Heart left ventricle (tissue), 16 donors: ENCODE measurements around the gene RND1. TPM values are rescaled to one million over a fixed set of nuclear protein-coding genes. Genes with fewer than 3 reads are reported as not detected.
A peak's percentile ranks its signal among the peaks of the same experiment; 100 is the strongest.

Experiments used
- ATAC-seq, 4 donors: fragments of 200-7000 bp; cut with Tn5 transposase; one replicate each; pipeline ENCODE4 v1.9.1; 2020 to 2022; ENCODE audit warnings: moderate library complexity in 4 of 4, mild to moderate bottlenecking in 3 of 4, moderate number of reproducible peaks in 1 of 4
- DNase-seq, 5 donors: peaks; one replicate each; pipeline ENCODE4 v3.0.0-alpha.2; 2020
- H3K27ac ChIP-seq, 12 donors: fragments of 200-600 bp; sonication (generic) in 4 of 12; one replicate each; pipeline versions ENCODE4 v1.5.0 to v1.8.0; 2016 to 2022; ENCODE audit warnings: mild to moderate bottlenecking in 2 of 12
- H3K27me3 ChIP-seq, 9 donors: fragments of 200-600 bp; sonication (generic) in 2 of 9; one replicate each; pipeline versions ENCODE4 v1.5.1 to v1.8.0; 2016 to 2022; ENCODE audit warnings: mild to moderate bottlenecking in 3 of 9
- H3K36me3 ChIP-seq, 9 donors: fragments of 200-600 bp; sonication (generic) in 2 of 9; one replicate each; pipeline versions ENCODE4 v1.5.0 to v1.8.0; 2018 to 2022; ENCODE audit warnings: mild to moderate bottlenecking in 2 of 9
- H3K4me1 ChIP-seq, 12 donors: fragments of 200-600 bp; sonication (generic) in 4 of 12; one replicate each; pipeline versions ENCODE4 v1.5.0 to v1.8.0; 2016 to 2022; ENCODE audit warnings: mild to moderate bottlenecking in 3 of 12
- H3K4me3 ChIP-seq, 12 donors: fragments of 200-600 bp; sonication (generic) in 4 of 12; one replicate each; pipeline versions ENCODE4 v1.5.0 to v1.8.0; 2017 to 2022; ENCODE audit warnings: mild to moderate bottlenecking in 9 of 12, moderate library complexity in 4 of 12
- H3K9me3 ChIP-seq, 12 donors: fragments of 200-600 bp; sonication (generic) in 4 of 12; one replicate each; pipeline versions ENCODE4 v1.5.0 to v1.8.0; 2016 to 2022; ENCODE audit warnings: mild to moderate bottlenecking in 1 of 12
- POLR2A ChIP-seq, 2 donors: fragments of 450-650 bp; IDR thresholded peaks; one replicate each; pipeline ENCODE4 v1.6.1; 2017; ENCODE audit warnings: antibody characterized with exemption in 2 of 2, mild to moderate bottlenecking in 2 of 2, moderate library complexity in 2 of 2
- WGBS, 4 donors: extraction: QIAGEN DNeasy Blood & Tissue Kit in 2 of 4; methylation state at CpG; one replicate each; pipeline versions ENCODE4 v1.1.5 to v1.1.7; 2013 to 2018; 5-methylcytosine and 5-hydroxymethylcytosine counted together
- intact Hi-C, 10 donors: fragments of 100-400 bp; cut with DNase I; formaldehyde crosslinking; loops; one replicate each; pipeline versions ENCODE4 v1.11.1 to v1.14.2; 2022
- polyA plus RNA-seq, 2 donors: library from polyadenylated mRNA; stranded (reverse); fragments of 200-250 nt; gene quantifications; one replicate each; pipeline ENCODE4 v1.2.3, GENCODE V29; 2013
- total RNA-seq, 9 donors: library from RNA; depleted of rRNA in 2 of 9; stranded (reverse); fragments of >200 nt in 2 of 9; fragmentation: NEBNext Ultra II Directional in 3 of 9; extraction: Animal tissue kit (Norgen Biotek cat#: 25700) in 3 of 9; gene quantifications; one replicate each; pipeline versions ENCODE4 v1.1.0 to v1.2.4, GENCODE V29; 2016 to 2023
- TF ChIP-seq, protein P1 (sequence below), 12 donors: fragments of 200-600 bp; sonication (generic) in 4 of 12; IDR thresholded peaks; one replicate each; pipeline versions ENCODE4 v1.5.0 to v1.8.0; 2018 to 2022; ENCODE audit warnings: antibody characterized with exemption in 12 of 12, mild to moderate bottlenecking in 5 of 12
- donor health status: ischemic (EF 13 %, LVEDD 7.1; RV severe dilation, severe dysfunction).
- donor health status: healthy with polysubstance abuse.
- donor health status: DM: no; HTN: yes; CAD: no.
- donor health status: DM: no; HTN: no; CAD: no.
- donor health status: ischemic (EF 25% LVEDD 6.9; RV normal size, moderate dysfunction).
- donor health status: ischemic (EF 25% LVEDD 5.7; RV mildly dilated, moderate dysfunction).
- donor health status: healthy.
- donor health status: DM: yes; HTN: yes; CAD: no.
- donor health status: ischemic (EF 35%, LVEDD 5.7; RV mildly dilated, moderate dysfunction).
- donor health status: nonischemic (EF 11% LVEDD 7.7; RV severe dilation, severe dysfunction).
- donor health status: DM: yes; HTN: yes; CAD: no.
- donor health status: PGD.
- donor health status: ischemic (EF 29% LVEDD 5.4; RV normal size, mild dysfunction).
- donor health status: nonischemic (EF 23%, LVEDD 6.1; RV moderate dilation, normal function).

Gene RND1
- total and polyA plus RNA-seq, 11 donors: 0.35 to 1.5 (median 0.60) TPM; not detected in 2

DNA sequence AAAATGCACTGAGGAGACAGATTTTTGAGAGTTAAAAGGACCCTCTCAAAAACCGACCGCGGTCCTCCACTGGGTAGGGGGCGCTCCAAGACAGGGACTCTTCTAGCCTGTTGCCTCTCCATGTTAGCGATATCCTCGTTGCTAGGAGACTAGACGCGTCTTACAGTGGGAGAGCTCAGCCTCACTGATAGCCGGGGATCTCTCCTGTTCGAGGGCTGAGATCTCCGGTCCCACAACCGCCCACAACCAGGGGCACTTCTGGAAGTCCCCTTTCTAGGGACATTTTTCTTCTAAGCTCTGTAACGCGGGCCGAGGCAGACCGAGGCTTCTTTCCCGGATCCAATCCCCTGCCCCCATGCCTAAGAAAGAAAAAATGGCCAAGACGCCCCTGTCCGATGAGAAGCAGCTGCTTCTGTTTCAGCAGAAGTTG, 38.3 kb upstream of the RND1 start:
- peak; percentile 75 to 79 (median 78) for DNase-seq
- H3K4me1 ChIP-seq: peaks cover 0 to 15% (median 6%) of the 10 kb centered on the region in 12 donors
- no peak overlapping the region for H3K27ac ChIP-seq
- ATAC-seq: peak; percentile 71 to 94 (median 94)
- intact Hi-C loops: no loop called here
- no peak for TF ChIP-seq POLR2A (IDR thresholded peaks at IDR 0.05)
- TF ChIP-seq, protein P1, sequence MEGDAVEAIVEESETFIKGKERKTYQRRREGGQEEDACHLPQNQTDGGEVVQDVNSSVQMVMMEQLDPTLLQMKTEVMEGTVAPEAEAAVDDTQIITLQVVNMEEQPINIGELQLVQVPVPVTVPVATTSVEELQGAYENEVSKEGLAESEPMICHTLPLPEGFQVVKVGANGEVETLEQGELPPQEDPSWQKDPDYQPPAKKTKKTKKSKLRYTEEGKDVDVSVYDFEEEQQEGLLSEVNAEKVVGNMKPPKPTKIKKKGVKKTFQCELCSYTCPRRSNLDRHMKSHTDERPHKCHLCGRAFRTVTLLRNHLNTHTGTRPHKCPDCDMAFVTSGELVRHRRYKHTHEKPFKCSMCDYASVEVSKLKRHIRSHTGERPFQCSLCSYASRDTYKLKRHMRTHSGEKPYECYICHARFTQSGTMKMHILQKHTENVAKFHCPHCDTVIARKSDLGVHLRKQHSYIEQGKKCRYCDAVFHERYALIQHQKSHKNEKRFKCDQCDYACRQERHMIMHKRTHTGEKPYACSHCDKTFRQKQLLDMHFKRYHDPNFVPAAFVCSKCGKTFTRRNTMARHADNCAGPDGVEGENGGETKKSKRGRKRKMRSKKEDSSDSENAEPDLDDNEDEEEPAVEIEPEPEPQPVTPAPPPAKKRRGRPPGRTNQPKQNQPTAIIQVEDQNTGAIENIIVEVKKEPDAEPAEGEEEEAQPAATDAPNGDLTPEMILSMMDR (IDR thresholded peaks at IDR 0.05): peak; percentile 39 to 82 (median 67)
- peak overlapping the region in 11 of 12 donors; percentile 19 to 61 (median 50) for H3K4me3 ChIP-seq
- H3K36me3 ChIP-seq: no peaks in the 10 kb centered on the region
- no peaks in the 10 kb centered on the region for H3K9me3 ChIP-seq
- 1 to 2% (median 2%) methylated on average over 19 of the region's 19 CpGs for WGBS, 4 donors
- H3K27me3 ChIP-seq: no peaks in the 10 kb centered on the region

DNA sequence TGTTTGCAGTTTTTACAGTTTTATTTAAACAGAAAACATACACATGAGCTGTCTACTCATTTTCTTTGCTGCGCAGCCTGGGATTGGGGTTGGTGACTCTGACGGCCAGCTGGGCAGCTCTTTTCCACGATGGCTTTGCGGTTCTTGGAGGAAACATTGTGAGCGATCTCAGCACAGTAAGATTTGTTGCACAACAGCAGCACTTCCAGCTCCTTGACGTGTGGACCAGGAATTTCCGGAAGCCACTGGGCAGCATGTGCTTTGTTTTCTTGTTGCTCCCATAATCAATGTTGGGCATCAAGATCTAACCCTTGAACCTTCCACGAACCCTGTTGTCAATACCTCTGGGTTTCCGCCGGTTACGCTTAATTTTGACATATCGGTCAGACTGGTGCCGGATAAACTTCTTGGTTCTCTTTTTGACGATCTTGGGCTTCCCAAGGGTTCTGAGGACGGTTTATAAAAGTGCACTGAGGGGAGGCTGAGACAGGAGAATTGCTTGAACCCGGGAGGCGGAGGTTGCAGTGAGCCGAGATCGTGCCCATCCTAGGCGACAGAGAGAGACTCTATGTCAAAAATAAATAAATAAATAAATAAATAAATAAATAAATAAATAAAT, 37.8 kb upstream of the RND1 start:
- ATAC-seq: peak in 2 of 4 donors; percentile 9 to 29
- no peak for DNase-seq
- WGBS, 4 donors: 60 to 68% (median 64%) methylated on average over 20 of the region's 20 CpGs
- H3K4me3 ChIP-seq: peak overlapping the region in 9 of 12 donors; percentile 41 to 61 (median 51)
- H3K36me3 ChIP-seq: no peaks in the 10 kb centered on the region
- no peaks in the 10 kb centered on the region for H3K9me3 ChIP-seq
- H3K27me3 ChIP-seq: no peaks in the 10 kb centered on the region
- H3K4me1 ChIP-seq: peaks cover 0 to 15% (median 6%) of the 10 kb centered on the region in 12 donors
- TF ChIP-seq, protein P1 (IDR thresholded peaks at IDR 0.05): no peak
- no peak for TF ChIP-seq POLR2A (IDR thresholded peaks at IDR 0.05)
- intact Hi-C loops: no loop called here
- no peak overlapping the region for H3K27ac ChIP-seq

DNA sequence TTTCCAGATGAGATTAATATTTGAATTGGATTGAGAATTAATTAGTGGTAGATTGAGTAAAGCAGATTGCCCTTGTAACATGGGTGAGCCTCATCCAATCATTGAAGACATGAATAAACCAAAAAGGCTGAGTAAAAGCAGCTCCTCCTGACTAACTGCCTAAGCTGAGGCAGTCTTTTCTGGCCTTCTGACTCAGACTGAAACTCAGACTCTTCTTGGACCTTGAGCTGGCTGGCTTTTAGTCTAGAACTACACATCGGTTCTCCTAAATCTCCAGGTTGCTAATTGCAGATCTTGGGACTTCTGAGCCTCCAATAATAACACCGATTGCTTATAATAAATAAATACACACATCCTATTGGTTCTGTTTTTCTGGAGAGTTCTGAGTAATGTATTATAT, 35.6 kb upstream of the RND1 start:
- H3K27me3 ChIP-seq: no peaks in the 10 kb centered on the region
- ATAC-seq (no peak), DNase-seq (no peak)
- no peak overlapping the region for H3K27ac ChIP-seq
- 93 to 95% (median 94%) methylated on average over 2 of the region's 2 CpGs for WGBS, 4 donors
- no peak overlapping the region for H3K4me3 ChIP-seq
- no peaks in the 10 kb centered on the region for H3K36me3 ChIP-seq
- no peak for TF ChIP-seq POLR2A (IDR thresholded peaks at IDR 0.05)
- TF ChIP-seq, protein P1 (IDR thresholded peaks at IDR 0.05): no peak
- H3K9me3 ChIP-seq: no peaks in the 10 kb centered on the region
- intact Hi-C loops: no loop called here
- H3K4me1 ChIP-seq: peaks cover 0 to 15% (median 6%) of the 10 kb centered on the region in 12 donors

DNA sequence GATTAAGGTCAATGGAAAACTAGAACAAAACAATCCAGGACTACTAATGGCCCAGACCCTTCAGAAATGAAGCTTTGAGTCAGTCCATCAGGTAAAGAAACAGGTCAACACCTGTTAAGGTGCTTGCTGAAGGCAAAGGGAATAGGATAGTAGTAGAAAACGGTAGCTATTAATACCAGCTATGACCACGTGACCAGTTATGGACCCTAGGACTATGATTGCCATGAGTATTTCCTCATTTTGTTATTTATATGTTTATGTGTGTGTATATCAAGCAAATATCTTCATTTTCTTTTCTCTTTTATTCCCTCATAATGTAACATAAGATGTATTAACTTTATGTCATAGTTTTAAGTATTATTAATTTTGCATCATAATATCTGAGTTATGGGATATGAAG, 34.0 kb upstream of the RND1 start:
- H3K27me3 ChIP-seq: no peaks in the 10 kb centered on the region
- TF ChIP-seq, protein P1 (IDR thresholded peaks at IDR 0.05): no peak
- TF ChIP-seq POLR2A (IDR thresholded peaks at IDR 0.05): no peak
- intact Hi-C loops: no loop called here
- no peaks in the 10 kb centered on the region for H3K36me3 ChIP-seq
- H3K9me3 ChIP-seq: no peaks in the 10 kb centered on the region
- ATAC-seq (no peak), DNase-seq (no peak)
- no peak overlapping the region for H3K4me3 ChIP-seq
- H3K4me1 ChIP-seq: peaks cover 0 to 14% (median 6%) of the 10 kb centered on the region in 12 donors
- H3K27ac ChIP-seq: no peak overlapping the region
- 66 to 72% (median 68%) methylated on average over 2 of the region's 2 CpGs for WGBS, 4 donors
